Heart left ventricle (tissue), 16 donors: ENCODE measurements around the gene RGS6. TPM values are rescaled to one million over a fixed set of nuclear protein-coding genes. Genes with fewer than 3 reads are reported as not detected.

ENCODE experiments used
- ATAC-seq, 4 donors: fragments of 200-7000 bp; cut with Tn5 transposase; one replicate each; pipeline ENCODE4 v1.9.1; 2020 to 2022; ENCODE audit warnings: moderate library complexity in 4 of 4, mild to moderate bottlenecking in 3 of 4, moderate number of reproducible peaks in 1 of 4
- DNase-seq, 5 donors: peaks; one replicate each; pipeline ENCODE4 v3.0.0-alpha.2; 2020
- H3K27ac ChIP-seq, 12 donors: fragments of 200-600 bp; sonication (generic) in 4 of 12; one replicate each; pipeline versions ENCODE4 v1.5.0 to v1.8.0; 2016 to 2022; ENCODE audit warnings: mild to moderate bottlenecking in 2 of 12
- H3K27me3 ChIP-seq, 9 donors: fragments of 200-600 bp; sonication (generic) in 2 of 9; one replicate each; pipeline versions ENCODE4 v1.5.1 to v1.8.0; 2016 to 2022; ENCODE audit warnings: mild to moderate bottlenecking in 3 of 9
- H3K36me3 ChIP-seq, 9 donors: fragments of 200-600 bp; sonication (generic) in 2 of 9; one replicate each; pipeline versions ENCODE4 v1.5.0 to v1.8.0; 2018 to 2022; ENCODE audit warnings: mild to moderate bottlenecking in 2 of 9
- H3K4me1 ChIP-seq, 12 donors: fragments of 200-600 bp; sonication (generic) in 4 of 12; one replicate each; pipeline versions ENCODE4 v1.5.0 to v1.8.0; 2016 to 2022; ENCODE audit warnings: mild to moderate bottlenecking in 3 of 12
- H3K4me3 ChIP-seq, 12 donors: fragments of 200-600 bp; sonication (generic) in 4 of 12; one replicate each; pipeline versions ENCODE4 v1.5.0 to v1.8.0; 2017 to 2022; ENCODE audit warnings: mild to moderate bottlenecking in 9 of 12, moderate library complexity in 4 of 12
- H3K9me3 ChIP-seq, 12 donors: fragments of 200-600 bp; sonication (generic) in 4 of 12; one replicate each; pipeline versions ENCODE4 v1.5.0 to v1.8.0; 2016 to 2022; ENCODE audit warnings: mild to moderate bottlenecking in 1 of 12
- CTCF ChIP-seq, 12 donors: fragments of 200-600 bp; sonication (generic) in 4 of 12; IDR thresholded peaks; one replicate each; pipeline versions ENCODE4 v1.5.0 to v1.8.0; 2018 to 2022; ENCODE audit warnings: antibody characterized with exemption in 12 of 12, mild to moderate bottlenecking in 5 of 12
- POLR2A ChIP-seq, 2 donors: fragments of 450-650 bp; IDR thresholded peaks; one replicate each; pipeline ENCODE4 v1.6.1; 2017; ENCODE audit warnings: antibody characterized with exemption in 2 of 2, mild to moderate bottlenecking in 2 of 2, moderate library complexity in 2 of 2
- WGBS, 4 donors: extraction: QIAGEN DNeasy Blood & Tissue Kit in 2 of 4; methylation state at CpG; one replicate each; pipeline versions ENCODE4 v1.1.5 to v1.1.7; 2013 to 2018; 5-methylcytosine and 5-hydroxymethylcytosine counted together
- intact Hi-C, 10 donors: fragments of 100-400 bp; cut with DNase I; formaldehyde crosslinking; loops; one replicate each; pipeline versions ENCODE4 v1.11.1 to v1.14.2; 2022
- polyA plus RNA-seq, 2 donors: library from polyadenylated mRNA; stranded (reverse); fragments of 200-250 nt; gene quantifications; one replicate each; pipeline ENCODE4 v1.2.3, GENCODE V29; 2013
- total RNA-seq, 9 donors: library from RNA; depleted of rRNA in 2 of 9; stranded (reverse); fragments of >200 nt in 2 of 9; fragmentation: NEBNext Ultra II Directional in 3 of 9; extraction: Animal tissue kit (Norgen Biotek cat#: 25700) in 3 of 9; gene quantifications; one replicate each; pipeline versions ENCODE4 v1.1.0 to v1.2.4, GENCODE V29; 2016 to 2023
- donor health status: ischemic (EF 13 %, LVEDD 7.1; RV severe dilation, severe dysfunction).
- donor health status: healthy with polysubstance abuse.
- donor health status: DM: no; HTN: yes; CAD: no.
- donor health status: DM: no; HTN: no; CAD: no.
- donor health status: ischemic (EF 25% LVEDD 6.9; RV normal size, moderate dysfunction).
- donor health status: ischemic (EF 25% LVEDD 5.7; RV mildly dilated, moderate dysfunction).
- donor health status: healthy.
- donor health status: DM: yes; HTN: yes; CAD: no.
- donor health status: ischemic (EF 35%, LVEDD 5.7; RV mildly dilated, moderate dysfunction).
- donor health status: nonischemic (EF 11% LVEDD 7.7; RV severe dilation, severe dysfunction).
- donor health status: DM: yes; HTN: yes; CAD: no.
- donor health status: PGD.
- donor health status: ischemic (EF 29% LVEDD 5.4; RV normal size, mild dysfunction).
- donor health status: nonischemic (EF 23%, LVEDD 6.1; RV moderate dilation, normal function).

Gene RGS6
- total and polyA plus RNA-seq, 11 donors = 1.3 to 25.4 (median 15.1) TPM

- TF ChIP-seq POLR2A (IDR thresholded peaks at IDR 0.05) (no peak), CTCF (IDR thresholded peaks at IDR 0.05) (no peak)
- no peaks in the 10 kb centered on the region for H3K36me3 ChIP-seq
- ATAC-seq = peak in 2 of 4 donors; percentile 67 to 80
- peaks cover 0 to 32% (median 8%) of the 10 kb centered on the region in 12 donors for H3K4me1 ChIP-seq
- WGBS, 4 donors = 52 to 63% (median 57%) methylated on average over 3 of the region's 3 CpGs
- DNase-seq = no peak
- no peaks in the 10 kb centered on the region for H3K27me3 ChIP-seq
- intact Hi-C loops = loop anchor here in 1 of 10 donors (5.0 kb wide), 1 partner anchor 38 kb away; the partner anchor contains the start of gene RGS6
- no peaks in the 10 kb centered on the region for H3K9me3 ChIP-seq
- no peak overlapping the region for H3K4me3 ChIP-seq
- peak overlapping the region in 9 of 12 donors; percentile 2 to 59 (median 23) for H3K27ac ChIP-seq
Observed at GRCh38 chr14:71970272-71970671, 38.0 kb downstream of the RGS6 start.

- H3K4me1 ChIP-seq = peaks cover 0 to 53% (median 27%) of the 10 kb centered on the region in 12 donors
- 6 to 15% (median 11%) methylated on average over 3 of the region's 3 CpGs for WGBS, 4 donors
- H3K4me3 ChIP-seq = peak overlapping the region in 3 of 12 donors; percentile 5 to 14 (median 9)
- peak overlapping the region; percentile 5 to 86 (median 74) for H3K27ac ChIP-seq
- intact Hi-C loops = loop anchor here in 1 of 10 donors (1.0 kb wide), 1 partner anchor 52 kb away; no protein-coding TSS in a partner anchor
- TF ChIP-seq CTCF (IDR thresholded peaks at IDR 0.05) = no peak
- TF ChIP-seq POLR2A (IDR thresholded peaks at IDR 0.05) = no peak
- no peaks in the 10 kb centered on the region for H3K27me3 ChIP-seq
- no peaks in the 10 kb centered on the region for H3K9me3 ChIP-seq
- no peaks in the 10 kb centered on the region for H3K36me3 ChIP-seq
- ATAC-seq (peak; percentile 76 to 86 (median 82)), DNase-seq (peak in 1 of 5 donors; percentile 19)
Observed at GRCh38 chr14:71985538-71986189, 53.4 kb downstream of the RGS6 start.

GRCh38 chr14:71988476-71988875 is 56.2 kb downstream of the RGS6 start:
- intact Hi-C loops = no loop called here
- peak overlapping the region in 9 of 12 donors; percentile 52 to 86 (median 74) for H3K27ac ChIP-seq
- ATAC-seq (no peak), DNase-seq (no peak)
- TF ChIP-seq CTCF (IDR thresholded peaks at IDR 0.05) = no peak
- TF ChIP-seq POLR2A (IDR thresholded peaks at IDR 0.05) = no peak
- no peaks in the 10 kb centered on the region for H3K36me3 ChIP-seq
- 67 to 82% (median 72%) methylated on average over 5 of the region's 5 CpGs for WGBS, 4 donors
- H3K4me3 ChIP-seq = no peak overlapping the region
- peaks cover 0 to 51% (median 27%) of the 10 kb centered on the region in 12 donors for H3K4me1 ChIP-seq
- no peaks in the 10 kb centered on the region for H3K9me3 ChIP-seq
- no peaks in the 10 kb centered on the region for H3K27me3 ChIP-seq

GRCh38 chr14:71988939-71989338 is 56.7 kb downstream of the RGS6 start:
- DNase-seq (peak in 4 of 5 donors; percentile 25 to 64 (median 36)), ATAC-seq (peak in 3 of 4 donors; percentile 33 to 67 (median 52))
- intact Hi-C loops = no loop called here
- Histone ChIP-seq H3K27me3 (no peaks in the 10 kb centered on the region), H3K9me3 (no peaks in the 10 kb centered on the region), H3K4me1 (peaks cover 0 to 51% (median 26%) of the 10 kb centered on the region in 12 donors), H3K4me3 (no peak overlapping the region), H3K27ac (peak overlapping the region in 9 of 12 donors; percentile 52 to 86 (median 74)), H3K36me3 (no peaks in the 10 kb centered on the region)
- TF ChIP-seq POLR2A (IDR thresholded peaks at IDR 0.05) (no peak), CTCF (IDR thresholded peaks at IDR 0.05) (no peak)
- 50 to 60% (median 56%) methylated on average over 3 of the region's 3 CpGs for WGBS, 4 donors
